IPS DF 19.7 (cell line): ENCODE data around the gene STARD10.
"Not testable (repeated sequence)": the region's sequence is repeated elsewhere in the genome, so short reads cannot be mapped to it uniquely, and the experiment has no call there.

Source experiments
- DNase-seq: peaks from one replicate; pipeline ENCODE4 v3.0.0-alpha.2; 2013; ENCODE audit warnings: low read depth, low spot score

STARD10 gene

GRCh38 chr11:72807792-72808191 lies 13.9 kb upstream of the STARD10 start:
- no peak for DNase-seq

DNA sequence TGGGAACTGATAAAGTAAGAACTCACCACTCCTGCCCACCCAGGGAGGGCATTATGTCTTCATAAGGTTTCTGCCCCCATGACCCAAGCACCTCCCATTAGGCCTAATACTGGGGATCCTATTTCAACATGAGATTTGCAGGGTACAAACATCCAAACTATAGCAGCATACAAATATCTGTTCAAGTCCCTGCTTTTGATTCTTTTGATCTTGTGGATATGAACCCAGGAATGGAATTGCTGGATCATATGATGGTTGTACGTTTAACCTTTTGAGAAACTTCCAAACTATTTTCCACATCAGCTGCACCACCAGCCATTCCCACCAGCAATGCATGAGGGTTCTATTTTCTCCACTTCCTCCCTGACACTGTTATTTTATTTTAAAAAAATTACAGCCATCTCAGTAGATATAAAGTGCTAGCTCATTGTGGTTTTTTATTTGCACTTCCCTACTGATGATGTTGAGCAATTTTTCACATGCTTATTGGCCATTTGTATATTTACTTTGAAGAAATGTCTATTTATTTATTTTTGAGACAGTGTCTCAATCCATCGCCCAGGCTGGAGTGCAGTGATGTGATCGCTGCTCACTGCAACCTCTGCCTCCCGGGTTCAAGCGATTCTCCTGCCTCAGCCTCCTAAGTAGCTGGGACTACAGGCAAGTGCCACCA lies 13.3 kb upstream of the STARD10 start:
- no peak for DNase-seq

GRCh38 chr11:72806378-72806777 lies 12.5 kb upstream of the STARD10 start:
- not testable (repeated sequence) for DNase-seq

DNA sequence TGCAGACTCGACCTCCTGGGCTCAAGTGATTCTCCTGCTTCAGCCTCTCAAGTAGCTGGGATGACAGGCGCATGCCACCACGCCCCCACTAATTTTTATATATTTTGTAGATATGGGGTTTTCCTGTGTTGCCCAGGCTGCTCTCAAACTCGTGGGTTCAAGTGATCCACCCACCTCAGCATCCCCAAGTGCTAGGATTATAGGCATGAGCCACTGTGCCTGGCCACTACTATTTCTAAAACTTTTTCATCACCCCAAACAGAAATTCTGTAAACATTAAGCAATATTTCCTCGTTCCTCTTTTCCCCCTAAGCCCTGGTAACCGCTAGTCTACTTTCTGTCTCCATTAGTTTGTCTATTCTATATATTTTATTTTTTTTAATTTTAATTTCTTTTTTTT lies 11.4 kb upstream of the STARD10 start:
- no peak for DNase-seq

- DNase-seq: no peak
These were observed 9.0 kb upstream of the STARD10 start for GRCh38 chr11:72802822-72803221.

DNA sequence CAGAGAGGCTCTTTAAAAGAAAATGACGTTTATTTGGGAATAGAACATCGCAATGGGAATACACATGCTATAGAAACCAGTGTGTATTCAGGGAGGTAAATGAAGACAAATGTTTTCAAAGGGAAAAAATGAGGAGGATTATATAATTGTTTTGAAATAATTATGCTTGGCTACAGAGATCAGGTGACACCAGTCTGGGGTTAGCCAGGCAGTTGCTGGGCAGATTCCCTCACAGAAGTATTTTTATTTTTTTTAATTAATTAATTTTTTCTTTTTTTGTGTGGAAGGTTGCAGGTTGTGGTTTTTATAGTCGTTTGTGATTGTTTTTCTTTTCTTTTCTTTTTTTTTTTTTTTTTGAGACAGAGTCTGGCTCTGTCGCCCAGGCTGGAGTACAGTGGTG lies 5.6 kb upstream of the STARD10 start:
- DNase-seq: no peak

- DNase-seq: no peak
These were observed 4.5 kb upstream of the STARD10 start for GRCh38 chr11:72798361-72798760.

DNA sequence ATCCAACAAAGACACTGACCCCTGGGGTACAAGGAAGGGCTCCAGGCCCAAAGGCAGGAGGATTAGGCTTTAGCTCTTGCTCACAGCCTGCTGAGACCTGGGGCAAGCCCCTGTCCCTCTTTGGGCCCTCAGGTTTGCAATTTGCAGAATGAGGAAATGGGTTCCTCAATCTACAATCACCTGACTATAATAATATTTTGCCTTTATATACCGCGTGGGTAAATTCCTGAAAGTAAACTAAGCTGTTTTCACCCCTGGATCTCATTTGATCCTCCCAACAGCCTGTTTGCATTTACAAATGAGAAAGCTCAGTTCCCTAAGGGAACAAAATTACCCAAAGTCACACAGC lies 797 bp downstream of the STARD10 start:
- DNase-seq: no peak

GRCh38 chr11:72792437-72793021 lies 1.3 kb downstream of the STARD10 start:
- no peak for DNase-seq

GRCh38 chr11:72791228-72791627 lies 2.6 kb downstream of the STARD10 start:
- not testable (repeated sequence) for DNase-seq

GRCh38 chr11:72789493-72790131 lies 4.2 kb downstream of the STARD10 start:
- DNase-seq: no peak

GRCh38 chr11:72788241-72788640 lies 5.6 kb downstream of the STARD10 start:
- no peak for DNase-seq

DNA sequence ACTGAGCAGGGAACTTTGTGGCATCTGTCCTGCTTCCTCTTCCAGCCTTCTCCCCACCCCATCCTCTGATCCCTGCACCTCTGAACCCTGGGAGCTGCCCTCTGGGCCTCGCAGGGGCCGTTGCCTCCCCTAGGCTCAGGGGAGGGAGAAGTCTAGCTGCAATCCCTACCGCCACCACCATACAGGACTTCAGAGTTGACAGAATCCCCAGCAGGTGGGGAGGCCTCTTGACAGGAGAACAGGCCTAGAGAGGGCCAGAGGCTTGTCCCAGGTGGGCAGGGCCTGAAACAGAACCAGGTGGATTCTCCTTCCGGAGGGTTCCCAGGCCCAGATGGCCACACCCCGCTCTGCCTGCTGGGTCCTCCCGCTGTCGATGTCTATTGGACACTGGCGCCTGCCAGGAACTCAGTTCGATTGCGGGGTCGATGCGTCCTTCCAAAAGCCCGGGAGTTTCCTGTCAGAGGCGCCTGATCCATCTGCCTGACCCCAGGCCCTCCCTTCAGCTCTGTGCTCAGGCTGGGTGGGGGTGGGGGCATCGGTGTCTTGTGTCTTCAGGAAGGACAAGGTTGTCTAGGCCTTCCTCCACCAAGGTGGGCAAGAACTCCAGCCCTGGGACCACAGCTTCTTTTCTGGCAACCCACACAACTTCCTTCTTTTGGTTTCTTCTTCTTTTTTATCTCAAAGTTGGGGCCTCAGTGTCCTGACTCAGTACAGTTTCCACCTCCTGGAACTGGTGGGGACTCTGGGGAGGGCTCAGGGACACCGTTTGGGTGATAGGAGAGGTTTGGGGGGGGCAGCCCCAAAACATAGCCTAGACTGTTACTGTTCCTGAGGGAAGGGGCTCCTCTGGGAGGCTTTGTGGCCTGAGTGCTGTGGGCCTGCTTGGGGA lies 6.4 kb downstream of the STARD10 start:
- DNase-seq: peak; percentile 88

DNA sequence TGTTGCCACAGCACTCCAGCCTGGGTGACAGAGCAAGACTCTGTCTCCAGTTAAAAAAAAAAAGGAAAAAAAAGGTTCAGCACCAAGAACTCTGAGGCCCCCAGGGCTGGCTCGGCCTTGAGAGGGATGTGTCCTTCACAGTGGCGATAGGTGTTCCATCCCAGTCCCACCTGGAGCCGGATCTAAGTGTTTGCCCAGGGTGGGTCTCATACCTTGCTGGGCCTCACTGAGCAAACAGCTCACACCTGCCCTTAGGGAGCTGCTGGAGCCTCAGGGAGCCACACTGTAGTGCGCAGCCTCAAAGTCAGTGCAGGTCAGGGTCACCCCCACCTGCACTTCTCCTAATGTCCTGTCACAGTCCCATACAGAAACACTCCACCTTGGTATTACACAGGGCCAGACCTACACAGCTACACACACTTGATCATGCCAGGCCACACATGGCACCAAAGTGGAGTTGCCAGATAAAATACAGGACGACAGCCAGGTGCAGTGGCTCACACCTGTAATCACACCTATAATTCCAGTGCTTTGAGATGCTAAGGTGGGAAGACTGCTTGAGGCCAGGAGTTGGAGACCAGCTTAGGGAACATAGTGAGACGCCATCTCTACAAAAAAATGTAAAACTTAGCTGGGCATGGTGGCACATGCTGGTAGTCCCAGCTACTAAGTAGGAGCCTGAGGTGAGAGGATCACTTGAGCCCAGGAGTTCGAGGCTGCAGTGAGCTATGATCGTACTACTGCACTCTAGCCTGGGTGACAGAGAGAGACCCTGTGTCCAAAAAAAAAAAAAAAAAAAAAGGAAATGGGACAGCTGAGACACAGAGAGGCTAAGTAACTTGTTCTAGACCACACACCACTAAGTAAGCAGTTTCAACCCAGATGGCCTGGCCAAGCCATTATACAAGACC lies 7.3 kb downstream of the STARD10 start:
- DNase-seq: no peak

DNA sequence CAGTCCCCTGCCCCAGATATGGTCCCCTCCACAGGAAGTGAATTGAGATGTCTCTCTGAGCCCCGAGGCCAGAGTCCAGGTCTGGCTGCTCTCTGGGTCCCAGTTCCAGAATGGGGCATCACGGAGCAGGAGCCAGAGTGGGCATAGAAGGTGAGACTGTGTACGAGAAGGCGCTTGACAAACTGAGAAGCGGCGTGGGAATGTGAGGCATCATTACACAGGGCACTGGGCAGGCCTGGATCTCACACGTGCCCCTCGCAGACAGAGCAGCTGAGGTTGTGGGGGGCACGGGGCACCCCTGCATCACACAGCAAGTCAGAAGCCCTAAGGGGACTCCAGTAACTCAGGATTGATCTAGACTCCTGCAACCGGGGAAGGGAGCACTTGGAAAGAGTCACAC lies 9.2 kb downstream of the STARD10 start:
- DNase-seq: no peak

DNA sequence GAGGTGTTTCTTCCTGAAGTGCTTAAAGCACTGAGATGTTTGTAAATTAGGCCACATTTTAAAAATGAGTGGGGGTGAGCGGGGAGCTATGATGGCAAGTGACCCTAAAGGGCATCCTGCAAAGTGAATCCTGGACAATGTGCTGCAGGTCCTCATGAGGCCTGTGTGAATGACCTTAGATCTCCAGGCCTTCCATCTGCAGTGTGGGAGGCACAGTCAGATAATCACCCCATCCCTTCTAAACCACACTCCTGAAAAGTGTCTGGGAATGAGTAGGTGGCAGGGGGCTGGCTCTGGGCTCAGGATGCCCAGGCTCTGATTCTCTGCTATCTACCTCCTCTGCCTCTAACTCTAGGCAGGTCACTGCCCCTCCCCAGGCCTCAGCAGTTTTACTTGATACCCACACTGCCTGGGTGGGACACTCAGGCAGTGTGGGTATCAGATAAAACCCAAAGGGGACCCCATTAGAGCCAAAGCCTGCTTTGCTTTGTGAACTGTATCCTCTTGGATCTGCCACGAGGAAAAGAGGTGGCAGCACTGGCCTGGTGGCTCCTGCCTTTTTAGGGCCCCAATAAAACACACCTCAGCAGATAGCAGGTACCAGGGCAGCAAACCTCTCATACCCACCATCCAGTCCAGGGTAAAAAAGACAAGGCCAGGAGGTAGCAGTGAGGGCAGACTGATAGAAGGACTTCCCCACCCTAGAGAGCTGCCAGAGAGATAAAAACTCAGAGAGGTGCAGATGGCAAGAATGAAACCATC lies 10.5 kb downstream of the STARD10 start:
- no peak for DNase-seq

DNA sequence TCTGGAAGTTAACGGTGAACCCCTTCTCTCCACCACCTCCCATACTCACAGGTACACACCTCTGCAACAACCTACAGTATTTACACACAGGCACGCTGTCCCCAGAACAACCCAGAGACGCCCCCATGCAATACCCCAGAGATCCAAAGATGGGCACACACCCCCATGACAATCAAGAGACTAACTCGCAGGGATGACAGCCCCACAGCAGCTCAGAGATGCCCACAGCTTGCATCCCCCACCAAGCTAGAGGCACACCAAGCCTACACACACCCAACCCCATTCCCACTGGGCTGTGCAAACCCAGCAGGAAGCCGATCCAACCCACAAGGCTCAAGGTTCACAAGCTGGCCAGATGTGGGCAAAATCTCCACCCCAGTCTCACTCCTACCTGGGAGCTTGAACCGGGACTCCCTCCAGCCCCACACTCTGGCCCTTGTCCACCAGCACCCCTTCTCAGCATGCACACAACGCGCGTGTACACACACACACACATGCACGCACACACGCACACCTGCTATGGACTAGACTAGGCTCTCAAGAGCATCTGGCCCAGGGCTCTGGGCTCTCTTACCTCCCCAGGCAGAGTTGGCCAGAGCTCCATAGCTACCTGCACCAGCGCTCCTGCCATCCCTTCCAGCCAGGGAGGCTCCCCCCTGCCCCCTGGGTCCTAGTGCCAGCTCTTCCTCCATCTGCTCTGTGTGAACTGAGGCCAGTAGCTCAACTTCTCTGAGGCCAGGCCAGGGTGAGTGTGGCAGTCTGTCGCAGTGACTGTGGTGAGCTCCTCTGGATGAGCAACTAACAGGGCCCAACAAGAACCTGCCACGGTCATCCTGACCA lies 11.5 kb downstream of the STARD10 start:
- no peak for DNase-seq

GRCh38 chr11:72781313-72782080 lies 12.3 kb downstream of the STARD10 start:
- no peak for DNase-seq

- no peak for DNase-seq
These were observed 12.9 kb downstream of the STARD10 start for GRCh38 chr11:72781063-72781312.
